RWPE1 (cell line): ENCODE data around the gene ZNF74.

Experiments
- CTCF ChIA-PET: fragments of 350-600 bp; sonication (Branson Sonifier 250); formaldehyde crosslinking; extraction: SDS; loops from one replicate; lab custom pipeline; 2021; lab: Yijun Ruan, JAX
- POLR2A ChIA-PET: fragments of 400-600 bp; formaldehyde crosslinking; extraction: SDS; loops from one replicate; lab custom pipeline; 2020; ENCODE audit warnings: antibody characterized with exemption; ENCODE audit not compliant: low non-redundant PET; lab: Yijun Ruan, JAX
- DNase-seq: peaks from one replicate; pipeline ENCODE4 v3.0.0; 2012; ENCODE audit warnings: low spot score
- H3K27ac ChIP-seq: fragments of 450-650 bp; 2 replicates; pipeline ENCODE4 v1.5.1; 2017
- TF ChIP-seq, protein P1 (sequence below): fragments of 450-650 bp; conservative IDR thresholded peaks from 2 replicates; pipeline ENCODE4 v1.5.1; 2017; ENCODE audit warnings: low read depth, mild to moderate bottlenecking

Gene ZNF74

DNA sequence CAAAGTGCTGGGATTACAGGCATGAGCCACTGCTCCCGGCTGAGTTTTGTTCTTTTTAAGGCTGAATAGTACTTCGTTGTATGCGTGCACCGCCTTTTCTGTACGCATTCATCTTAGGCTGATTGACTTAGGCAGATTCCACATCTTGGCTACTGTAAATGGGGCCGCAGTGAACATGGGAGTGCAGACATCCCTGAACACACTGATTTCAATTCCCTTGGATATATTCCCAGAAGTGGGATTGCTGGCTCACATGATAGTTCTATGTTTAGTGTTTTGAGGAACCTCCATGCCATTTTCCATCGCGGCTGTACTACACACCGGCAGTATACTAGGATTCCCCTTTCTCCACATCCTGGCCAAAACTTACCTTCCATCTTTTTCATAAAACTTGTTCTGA lies 10.4 kb upstream of the ZNF74 start:
- ChIA-PET CTCF (no interaction called here), POLR2A (no interaction called here)
- H3K27ac ChIP-seq: no peak overlapping the region
- DNase-seq: no peak
- TF ChIP-seq, protein P1, sequence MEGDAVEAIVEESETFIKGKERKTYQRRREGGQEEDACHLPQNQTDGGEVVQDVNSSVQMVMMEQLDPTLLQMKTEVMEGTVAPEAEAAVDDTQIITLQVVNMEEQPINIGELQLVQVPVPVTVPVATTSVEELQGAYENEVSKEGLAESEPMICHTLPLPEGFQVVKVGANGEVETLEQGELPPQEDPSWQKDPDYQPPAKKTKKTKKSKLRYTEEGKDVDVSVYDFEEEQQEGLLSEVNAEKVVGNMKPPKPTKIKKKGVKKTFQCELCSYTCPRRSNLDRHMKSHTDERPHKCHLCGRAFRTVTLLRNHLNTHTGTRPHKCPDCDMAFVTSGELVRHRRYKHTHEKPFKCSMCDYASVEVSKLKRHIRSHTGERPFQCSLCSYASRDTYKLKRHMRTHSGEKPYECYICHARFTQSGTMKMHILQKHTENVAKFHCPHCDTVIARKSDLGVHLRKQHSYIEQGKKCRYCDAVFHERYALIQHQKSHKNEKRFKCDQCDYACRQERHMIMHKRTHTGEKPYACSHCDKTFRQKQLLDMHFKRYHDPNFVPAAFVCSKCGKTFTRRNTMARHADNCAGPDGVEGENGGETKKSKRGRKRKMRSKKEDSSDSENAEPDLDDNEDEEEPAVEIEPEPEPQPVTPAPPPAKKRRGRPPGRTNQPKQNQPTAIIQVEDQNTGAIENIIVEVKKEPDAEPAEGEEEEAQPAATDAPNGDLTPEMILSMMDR: no peak

- CTCF ChIA-PET: no interaction called here
- DNase-seq: no peak
- POLR2A ChIA-PET: no interaction called here
- H3K27ac ChIP-seq: no peak overlapping the region
- TF ChIP-seq, protein P1: no peak
Observed at GRCh38 chr22:20384171-20384570, 9.8 kb upstream of the ZNF74 start.

- ChIA-PET CTCF (no interaction called here), POLR2A (no interaction called here)
- DNase-seq: no peak
- H3K27ac ChIP-seq: no peak overlapping the region
- TF ChIP-seq, protein P1: no peak
Observed at GRCh38 chr22:20384865-20385264, 9.1 kb upstream of the ZNF74 start.

GRCh38 chr22:20386336-20386735 lies 7.6 kb upstream of the ZNF74 start:
- DNase-seq: no peak
- no peak overlapping the region for H3K27ac ChIP-seq
- ChIA-PET POLR2A (no interaction called here), CTCF (no interaction called here)
- TF ChIP-seq, protein P1: no peak

GRCh38 chr22:20386972-20387371 lies 7.0 kb upstream of the ZNF74 start:
- TF ChIP-seq, protein P1: no peak
- no peak for DNase-seq
- ChIA-PET POLR2A (no interaction called here), CTCF (no interaction called here)
- no peak overlapping the region for H3K27ac ChIP-seq

DNA sequence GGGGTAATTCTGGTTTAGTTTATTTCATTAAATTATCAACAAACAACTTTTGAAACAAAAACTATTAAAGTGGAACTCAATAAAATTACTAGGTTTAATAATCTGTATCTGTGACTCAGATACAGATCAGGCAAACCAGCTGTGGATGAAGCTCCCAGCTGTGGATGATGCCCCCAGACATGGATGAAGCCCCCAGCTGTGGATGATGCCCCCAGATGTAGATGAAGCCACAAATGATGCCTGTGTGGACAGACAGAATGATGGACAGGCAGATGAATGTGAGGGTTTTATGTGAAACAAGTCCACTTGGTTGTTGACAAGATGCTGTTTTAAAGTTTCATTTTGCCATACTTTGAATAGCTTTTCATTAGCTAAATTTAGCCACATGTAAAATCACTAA lies 5.8 kb upstream of the ZNF74 start:
- POLR2A ChIA-PET: no interaction called here
- CTCF ChIA-PET: no interaction called here
- DNase-seq: no peak
- H3K27ac ChIP-seq: no peak overlapping the region
- TF ChIP-seq, protein P1: no peak

GRCh38 chr22:20389288-20389687 lies 4.7 kb upstream of the ZNF74 start:
- ChIA-PET CTCF (no interaction called here), POLR2A (no interaction called here)
- no peak for DNase-seq
- TF ChIP-seq, protein P1: no peak
- no peak overlapping the region for H3K27ac ChIP-seq
